WTC11 (cell line): Measurements from ENCODE around the gene PTPN21. TPM values are rescaled to one million over a fixed set of nuclear protein-coding genes. Genes with fewer than 3 reads are reported as not detected.
A peak's percentile ranks its signal among the peaks of the same experiment; 100 is the strongest.

Experiments
- ATAC-seq: fragments of 200-7000 bp; cut with Tn5 transposase; 2 replicates; pipeline ENCODE4 v1.10.0; 2021; ENCODE audit warnings: mild to moderate bottlenecking, moderate library complexity
- CTCF ChIA-PET: fragments of 300-600 bp; sonication (Branson Sonifier 250); formaldehyde crosslinking; loops from one replicate; lab custom pipeline; 2021; ENCODE audit warnings: antibody characterized with exemption; lab: Charles Lee
- POLR2A ChIA-PET: fragments of 350-600 bp; sonication (Branson Sonifier 250); formaldehyde crosslinking; loops from one replicate; lab custom pipeline; 2021; ENCODE audit warnings: antibody characterized with exemption; lab: Charles Lee
- DNase-seq: peaks from one replicate; pipeline ENCODE4 v3.0.0; 2021; ENCODE audit warnings: low spot score
- H3K27ac Mint-ChIP-seq: 2 replicates; pipeline ENCODE4 v1.8.0; 2021; ENCODE audit warnings: mixed read lengths
- H3K27me3 Mint-ChIP-seq: 2 replicates; pipeline ENCODE4 v1.8.0; 2021; ENCODE audit warnings: low read depth, mild to moderate bottlenecking, moderate library complexity, mixed read lengths
- H3K36me3 Mint-ChIP-seq: 2 replicates; pipeline ENCODE4 v1.8.0; 2021; ENCODE audit warnings: mixed read lengths
- H3K4me1 Mint-ChIP-seq: 2 replicates; pipeline ENCODE4 v1.8.0; 2022; ENCODE audit warnings: mixed read lengths
- H3K4me3 Mint-ChIP-seq: 2 replicates; pipeline ENCODE4 v1.8.0; 2021; ENCODE audit warnings: mild to moderate bottlenecking, moderate library complexity, mixed read lengths
- H3K9me3 Mint-ChIP-seq: 2 replicates; pipeline ENCODE4 v1.8.0; 2021; ENCODE audit warnings: mixed read lengths
- ARID4B ChIP-seq: sonication (generic); formaldehyde crosslinking; IDR thresholded peaks from 2 replicates; pipeline ENCODE4 v1.8.0; 2023; ENCODE audit warnings: missing genetic modification reagents, mild to moderate bottlenecking, borderline replicate concordance
- ATF6 ChIP-seq: sonication (generic); formaldehyde crosslinking; IDR thresholded peaks from 2 replicates; pipeline ENCODE4 v1.8.1; 2023; ENCODE audit warnings: mild to moderate bottlenecking, missing genetic modification reagents
- CREM ChIP-seq: sonication (generic); formaldehyde crosslinking; IDR thresholded peaks from 2 replicates; pipeline ENCODE4 v1.8.1; 2022; ENCODE audit warnings: mild to moderate bottlenecking, missing genetic modification reagents, moderate library complexity
- E2F4 ChIP-seq: sonication (generic); formaldehyde crosslinking; IDR thresholded peaks from 2 replicates; pipeline ENCODE4 v1.8.1; 2022; ENCODE audit warnings: low read depth, mild to moderate bottlenecking, moderate library complexity, missing genetic modification reagents, borderline replicate concordance
- E2F5 ChIP-seq: sonication (generic); formaldehyde crosslinking; IDR thresholded peaks from 2 replicates; pipeline ENCODE4 v1.8.1; 2022; ENCODE audit warnings: mild to moderate bottlenecking, moderate library complexity, missing genetic modification reagents
- ETV6 ChIP-seq: sonication (generic); formaldehyde crosslinking; IDR thresholded peaks from 2 replicates; pipeline ENCODE4 v1.8.1; 2022; ENCODE audit warnings: mild to moderate bottlenecking, missing genetic modification reagents
- FOXP1 ChIP-seq: sonication (generic); formaldehyde crosslinking; IDR thresholded peaks from 2 replicates; pipeline ENCODE4 v1.8.0; 2022; ENCODE audit warnings: missing genetic modification reagents, mild to moderate bottlenecking, moderate library complexity, borderline replicate concordance
- GTF2I ChIP-seq: fragments of 250-450 bp; sonication (Bioruptor Pico); conservative IDR thresholded peaks from 2 replicates; pipeline ENCODE4 v1.4.0; 2021; ENCODE audit warnings: mild to moderate bottlenecking
- HMGXB4 ChIP-seq: sonication (generic); formaldehyde crosslinking; IDR thresholded peaks from 2 replicates; pipeline ENCODE4 v1.8.1; 2023; ENCODE audit warnings: mild to moderate bottlenecking, moderate library complexity, missing genetic modification reagents
- JAZF1 ChIP-seq: fragments of 250-450 bp; sonication (Bioruptor Pico); IDR thresholded peaks from 2 replicates; pipeline ENCODE4 v1.9.0; 2021; ENCODE audit warnings: moderate library complexity, mild to moderate bottlenecking, inconsistent platforms
- MAX ChIP-seq: sonication (generic); formaldehyde crosslinking; IDR thresholded peaks from 2 replicates; pipeline ENCODE4 v1.8.0; 2022; ENCODE audit warnings: mild to moderate bottlenecking, missing genetic modification reagents
- MLX ChIP-seq: sonication (generic); formaldehyde crosslinking; IDR thresholded peaks from 2 replicates; pipeline ENCODE4 v1.8.1; 2023; ENCODE audit warnings: mild to moderate bottlenecking, missing genetic modification reagents, moderate library complexity
- MYBL2 ChIP-seq: sonication (generic); formaldehyde crosslinking; IDR thresholded peaks from 2 replicates; pipeline ENCODE4 v1.8.1; 2023; ENCODE audit warnings: mild to moderate bottlenecking, moderate library complexity, missing genetic modification reagents
- NR2C2 ChIP-seq: sonication (generic); formaldehyde crosslinking; IDR thresholded peaks from 2 replicates; pipeline ENCODE4 v1.8.0; 2022; ENCODE audit warnings: mild to moderate bottlenecking, missing genetic modification reagents
- NR3C1 ChIP-seq: sonication (generic); formaldehyde crosslinking; conservative IDR thresholded peaks from 2 replicates; pipeline ENCODE4 v1.8.1; 2023; ENCODE audit warnings: low read depth, mild to moderate bottlenecking, missing genetic modification reagents
- TEAD1 ChIP-seq: sonication (generic); formaldehyde crosslinking; IDR thresholded peaks from 2 replicates; pipeline ENCODE4 v1.8.0; 2022; ENCODE audit warnings: mild to moderate bottlenecking, missing genetic modification reagents
- USF2 ChIP-seq: sonication (generic); formaldehyde crosslinking; IDR thresholded peaks from 2 replicates; pipeline ENCODE4 v1.8.1; 2023; ENCODE audit warnings: mild to moderate bottlenecking, missing genetic modification reagents, moderate library complexity
- ZBTB43 ChIP-seq: sonication (generic); formaldehyde crosslinking; IDR thresholded peaks from 2 replicates; pipeline ENCODE4 v1.8.1; 2023; ENCODE audit warnings: mild to moderate bottlenecking, missing genetic modification reagents
- ZNF121 ChIP-seq: sonication (generic); formaldehyde crosslinking; IDR thresholded peaks from 2 replicates; pipeline ENCODE4 v1.8.0; 2023; ENCODE audit warnings: missing genetic modification reagents
- ZNF138 ChIP-seq: sonication (generic); formaldehyde crosslinking; conservative IDR thresholded peaks from 2 replicates; pipeline ENCODE4 v1.8.1; 2022; ENCODE audit warnings: mild to moderate bottlenecking, moderate library complexity, missing genetic modification reagents
- ZNF317 ChIP-seq: sonication (generic); formaldehyde crosslinking; IDR thresholded peaks from 2 replicates; pipeline ENCODE4 v1.8.1; 2023; ENCODE audit warnings: low read depth, mild to moderate bottlenecking, moderate library complexity, missing genetic modification reagents, borderline replicate concordance
- total RNA-seq: library from RNA; stranded (reverse); gene quantifications from 3 replicates; pipeline ENCODE4 v1.2.3, GENCODE V29; 2021

PTPN21 gene
- total RNA-seq, 1 experiment from 2014 or later = 7.5 TPM

- POLR2A ChIA-PET = interaction anchor here (0.7 kb wide), 1 partner anchor 12 kb away, joined by 3 read pairs; no protein-coding TSS in a partner anchor
- TF ChIP-seq ATF6 (no peak), ZNF317 (CRISPR knock-in tag) (0 out of 2 replicates have a peak, but pooled peaks have one; percentile 28), FOXP1 (CRISPR knock-in tag) (peak; percentile 69; the same call in 1 of the 2 replicates), E2F5 (CRISPR knock-in tag) (peak; percentile 87; the same call in 1 of the 2 replicates), NR2C2 (CRISPR knock-in tag) (no peak), CREM (CRISPR knock-in tag) (peak; percentile 78), ZBTB43 (CRISPR knock-in tag) (0 out of 2 replicates have a peak, but pooled peaks have one; percentile 12), ETV6 (CRISPR knock-in tag) (peak; percentile 88), HMGXB4 (CRISPR knock-in tag) (peak; percentile 67; the same call in 1 of the 2 replicates), E2F4 (no peak), NR3C1 (no peak), ARID4B (CRISPR knock-in tag) (peak; percentile 19; the same call in 1 of the 2 replicates), MYBL2 (CRISPR knock-in tag) (peak; percentile 68; the same call in 1 of the 2 replicates), GTF2I (CRISPR knock-in tag) (0 out of 2 replicates have a peak, but pooled peaks have one; percentile 51), TEAD1 (CRISPR knock-in tag) (peak; percentile 48; the same call in 1 of the 2 replicates), ZNF138 (CRISPR knock-in tag) (no peak; the same call in 1 of the 2 replicates), ZNF121 (peak; percentile 30; the same call in 1 of the 2 replicates), JAZF1 (CRISPR knock-in tag) (no peak), USF2 (CRISPR knock-in tag) (peak; percentile 35; the same call in 1 of the 2 replicates), MLX (no peak), MAX (peak; percentile 76; the same call in 1 of the 2 replicates)
These were observed 3.5 kb downstream of the PTPN21 start for GRCh38 chr14:88551094-88551870.

More at GRCh38 chr14:88551094-88551870, 3.5 kb downstream of the PTPN21 start:
- Mint-ChIP-seq H3K36me3 (peaks cover 6% of the 10 kb centered on the region; the same call in 1 of the 2 replicates), H3K9me3 (no peaks in the 10 kb centered on the region), H3K4me3 (peak overlapping the region; percentile 81), H3K27ac (peak overlapping the region; percentile 63; the same call in 1 of the 2 replicates), H3K27me3 (peaks cover 4% of the 10 kb centered on the region; the same call in 1 of the 2 replicates), H3K4me1 (peaks cover 18% of the 10 kb centered on the region)
- DNase-seq (peak; percentile 86), ATAC-seq (peak; percentile 82)
- CTCF ChIA-PET = interaction anchor here (1.2 kb wide), 1 partner anchor 362 kb away, joined by 4 read pairs; no protein-coding TSS in a partner anchor
